Subcutaneous abdominal adipose tissue (tissue), 5 donors: ENCODE data around the gene DNER.
"Not testable (repeated sequence)": the region's sequence is repeated elsewhere in the genome, so short reads cannot be mapped to it uniquely, and the experiment has no call there.

Source experiments
- H3K27ac ChIP-seq: one replicate; pipeline ENCODE4 v1.7.0; 2013; ENCODE audit warnings: low read depth, mild to moderate bottlenecking, inconsistent platforms, low read length, moderate library complexity
- H3K27me3 ChIP-seq, 5 donors: one replicate each; pipeline ENCODE4 v1.7.0; 2013; ENCODE audit warnings: low read length in 5 of 5, inconsistent platforms in 1 of 5; ENCODE audit not compliant: control insufficient read depth in 5 of 5, insufficient read depth in 4 of 5
- H3K36me3 ChIP-seq, 5 donors: one replicate each; pipeline ENCODE4 v1.7.0; 2013; ENCODE audit warnings: low read length in 5 of 5; ENCODE audit not compliant: control insufficient read depth in 5 of 5, insufficient read depth in 5 of 5
- H3K4me1 ChIP-seq, 5 donors: one replicate each; pipeline ENCODE4 v1.7.0; 2013; ENCODE audit warnings: low read length in 5 of 5, mild to moderate bottlenecking in 3 of 5, moderate library complexity in 1 of 5; ENCODE audit not compliant: control insufficient read depth in 5 of 5, insufficient read depth in 5 of 5
- H3K4me3 ChIP-seq, 5 donors: one replicate each; pipeline ENCODE4 v1.7.0; 2013; ENCODE audit warnings: low read length in 5 of 5, low read depth in 1 of 5
- H3K9ac ChIP-seq, 5 donors: one replicate each; pipeline ENCODE4 v1.7.0; 2013; ENCODE audit warnings: low read length in 5 of 5, mild to moderate bottlenecking in 4 of 5, moderate library complexity in 3 of 5
- H3K9me3 ChIP-seq, 5 donors: one replicate each; pipeline ENCODE4 v1.7.0; 2013; ENCODE audit warnings: low read length in 5 of 5; ENCODE audit not compliant: control insufficient read depth in 5 of 5
- donor health status: healthy.
- donor health status: healthy.
- donor health status: healthy.
- donor health status: healthy.
- donor health status: healthy.

DNER gene

DNA sequence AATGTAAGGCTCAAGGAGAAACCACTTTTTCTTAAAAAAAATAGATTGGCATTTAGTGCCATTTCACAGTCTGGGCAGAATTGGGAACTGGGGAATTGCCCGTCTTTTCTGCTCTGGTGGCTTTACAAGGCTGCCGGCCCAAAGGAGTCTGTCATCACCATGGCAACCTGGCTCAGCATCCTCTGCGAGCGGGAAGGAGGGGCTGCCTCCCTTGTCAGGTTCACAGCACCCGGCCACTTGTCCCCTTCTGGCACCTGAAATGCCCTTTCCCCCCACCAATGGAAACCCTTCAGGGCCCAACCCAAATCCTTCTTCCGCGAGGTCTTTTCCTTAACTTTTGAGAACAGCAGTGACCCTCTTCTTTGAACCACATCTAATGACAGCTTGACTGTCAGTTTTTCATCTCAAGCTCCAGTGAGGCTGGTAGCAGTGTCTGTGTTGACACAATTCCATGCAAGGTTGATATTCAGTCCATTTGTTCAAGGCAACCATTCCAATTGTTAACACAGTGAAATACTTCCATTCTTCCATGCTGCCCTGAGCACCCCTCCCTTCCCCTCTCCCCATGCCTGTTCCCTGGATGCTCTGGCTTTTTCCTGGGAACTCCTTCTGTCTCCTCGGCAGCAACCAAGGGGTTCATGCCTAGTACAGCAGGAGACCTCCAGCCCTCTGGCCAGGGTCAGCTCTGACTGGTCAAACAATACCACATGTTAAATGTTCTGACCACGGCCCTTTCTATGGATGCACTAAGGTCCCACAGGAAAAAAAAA, 79.6 kb downstream of the DNER start:
- H3K4me1 ChIP-seq = no peaks in the 10 kb centered on the region
- no peaks in the 10 kb centered on the region for H3K36me3 ChIP-seq
- H3K4me3 ChIP-seq = no peak overlapping the region

DNA sequence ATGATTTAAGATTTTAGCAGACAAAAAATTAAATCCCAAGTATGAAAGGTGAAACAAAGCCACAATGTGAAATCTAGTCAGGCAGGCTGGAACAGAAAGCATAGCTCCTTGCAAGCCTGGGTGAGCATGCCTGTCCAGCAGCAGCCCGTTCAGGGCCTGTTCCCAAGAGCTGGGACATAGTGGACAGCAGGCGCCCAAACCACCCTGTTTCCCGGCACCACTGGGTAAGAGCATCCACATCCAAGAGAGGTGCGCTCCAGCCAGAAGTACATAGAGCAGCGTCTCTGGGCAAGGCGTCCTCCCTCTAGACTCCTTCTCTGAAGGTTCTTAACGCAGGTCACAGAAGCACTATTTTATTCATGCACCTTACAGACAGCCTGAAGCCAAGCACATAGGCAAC, 80.8 kb downstream of the DNER start:
- no peaks in the 10 kb centered on the region for H3K36me3 ChIP-seq
- H3K9me3 ChIP-seq = no peaks in the 10 kb centered on the region
- H3K4me3 ChIP-seq = no peak overlapping the region
- H3K9ac ChIP-seq = no peak overlapping the region
- no peaks in the 10 kb centered on the region for H3K4me1 ChIP-seq
- peaks cover 0 to 8% (median 4%) of the 10 kb centered on the region in 5 donors for H3K27me3 ChIP-seq
- no peak overlapping the region for H3K27ac ChIP-seq

More for the DNA sequence above, 79.6 kb downstream of the DNER start:
- Histone ChIP-seq H3K9ac (no peak overlapping the region), H3K9me3 (no peaks in the 10 kb centered on the region), H3K27ac (no peak overlapping the region), H3K27me3 (peaks cover 0 to 8% (median 4%) of the 10 kb centered on the region in 5 donors)

DNA sequence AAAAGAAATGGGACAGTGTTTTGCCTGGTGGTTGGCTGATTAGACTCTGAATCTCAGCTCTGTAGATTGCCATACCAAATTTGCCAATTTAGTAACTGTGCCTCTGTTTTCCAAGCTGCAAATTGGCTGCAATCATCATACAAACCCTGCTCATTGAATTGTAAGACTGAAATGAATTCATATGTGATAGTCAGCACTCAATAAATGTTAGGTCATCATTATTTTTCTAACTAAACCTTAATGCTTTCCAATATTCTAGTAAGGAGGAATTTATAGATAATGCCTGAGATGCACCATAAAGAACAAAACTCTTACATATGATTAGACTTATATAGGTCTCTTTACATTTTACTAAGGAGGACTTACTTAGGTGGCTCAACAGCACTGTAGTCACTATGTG, 85.3 kb downstream of the DNER start:
- no peak overlapping the region for H3K27ac ChIP-seq
- H3K36me3 ChIP-seq = no peaks in the 10 kb centered on the region
- no peaks in the 10 kb centered on the region for H3K4me1 ChIP-seq
- no peaks in the 10 kb centered on the region for H3K9me3 ChIP-seq
- H3K27me3 ChIP-seq = peaks cover 0 to 5% (median 0%) of the 10 kb centered on the region in 5 donors
- H3K4me3 ChIP-seq = no peak overlapping the region
- H3K9ac ChIP-seq = no peak overlapping the region

DNA sequence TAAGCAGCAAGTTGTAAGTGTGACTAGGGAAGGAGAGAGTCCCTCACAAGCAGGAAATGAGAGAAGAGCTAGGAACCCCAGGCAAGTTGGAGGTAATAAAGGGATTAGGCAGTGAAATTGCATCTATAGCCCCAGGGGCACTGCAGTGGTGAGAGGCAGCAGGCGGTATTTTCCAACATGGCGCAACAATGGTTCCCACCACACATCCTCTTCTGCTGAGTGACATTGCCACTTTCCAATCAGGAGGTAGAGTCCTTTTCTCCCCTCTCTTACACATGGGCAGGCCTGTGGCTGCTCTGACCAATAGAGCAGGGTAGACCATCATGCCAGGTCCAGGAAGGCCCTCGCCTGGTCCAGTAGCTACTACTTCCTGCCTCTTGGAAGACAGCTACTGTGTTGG, 86.6 kb downstream of the DNER start:
- Histone ChIP-seq H3K9ac (no peak overlapping the region), H3K4me1 (no peaks in the 10 kb centered on the region), H3K27me3 (no peaks in the 10 kb centered on the region), H3K36me3 (no peaks in the 10 kb centered on the region), H3K4me3 (no peak overlapping the region), H3K27ac (no peak overlapping the region), H3K9me3 (no peaks in the 10 kb centered on the region)

DNA sequence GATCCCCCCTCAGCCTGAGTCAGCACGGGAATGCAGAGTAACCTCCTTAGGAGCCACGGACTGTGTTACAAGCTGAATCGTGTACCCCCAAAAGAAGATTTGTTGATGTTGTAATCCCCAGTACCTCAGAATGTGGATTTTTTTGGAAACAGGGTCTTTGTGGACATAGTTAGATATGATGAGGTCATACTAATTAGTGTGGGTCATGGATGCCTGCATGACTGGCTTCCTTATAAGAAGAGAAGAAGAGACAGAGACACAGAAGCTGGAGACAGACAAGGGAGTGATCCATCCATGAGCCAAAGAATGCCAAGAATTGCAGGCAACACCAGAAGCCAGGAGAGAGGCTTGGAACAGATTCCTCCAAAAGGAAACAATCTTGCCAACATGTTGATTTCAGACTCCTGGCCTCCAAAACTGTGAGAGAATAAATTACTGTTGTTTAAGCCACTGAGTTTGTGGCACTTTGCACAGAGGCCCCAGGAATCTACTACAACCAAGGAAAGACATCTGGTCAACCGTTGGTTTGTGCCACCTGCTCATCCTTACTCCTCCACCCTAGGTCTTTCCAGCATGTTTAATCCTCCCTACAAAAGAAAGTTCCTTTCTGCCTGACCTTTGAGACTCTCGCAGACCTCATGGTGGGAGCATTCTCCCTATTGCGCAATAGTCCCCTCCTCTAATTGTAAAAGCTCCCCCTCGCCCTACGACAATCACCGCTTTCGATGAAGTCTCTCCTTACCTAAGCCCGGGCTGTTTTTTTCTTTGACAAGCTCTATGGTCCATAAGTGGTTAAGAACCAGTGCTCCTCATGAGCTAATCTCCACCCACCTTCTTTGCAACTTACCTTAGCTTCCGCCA, 91.6 kb downstream of the DNER start:
- Histone ChIP-seq H3K27ac (no peak overlapping the region), H3K4me1 (no peaks in the 10 kb centered on the region), H3K9ac (no peak overlapping the region), H3K9me3 (no peaks in the 10 kb centered on the region), H3K4me3 (no peak overlapping the region), H3K36me3 (no peaks in the 10 kb centered on the region), H3K27me3 (no peaks in the 10 kb centered on the region)

DNA sequence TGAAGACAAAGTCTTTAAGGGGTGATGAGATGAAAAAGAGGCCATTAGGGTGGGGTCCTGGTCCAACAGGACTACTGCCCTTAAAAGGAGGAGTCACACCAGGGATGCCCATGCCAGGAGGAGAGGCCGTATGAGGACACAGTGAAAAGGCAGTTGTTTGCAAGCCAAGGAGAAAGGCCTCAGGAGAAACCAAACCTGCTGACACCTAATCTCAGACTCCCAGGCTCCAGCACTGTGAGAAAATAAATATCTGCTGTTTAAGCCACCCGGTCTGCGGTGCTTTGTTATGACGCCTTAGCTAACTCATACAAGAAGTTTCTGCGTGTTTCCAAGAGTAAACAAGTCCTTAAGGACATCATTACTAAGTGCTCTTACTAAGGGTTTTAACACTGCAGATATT, 93.6 kb downstream of the DNER start:
- H3K36me3 ChIP-seq = no peaks in the 10 kb centered on the region
- no peak overlapping the region for H3K4me3 ChIP-seq
- H3K9me3 ChIP-seq = no peaks in the 10 kb centered on the region
- H3K27ac ChIP-seq = no peak overlapping the region
- no peaks in the 10 kb centered on the region for H3K27me3 ChIP-seq
- no peak overlapping the region for H3K9ac ChIP-seq
- no peaks in the 10 kb centered on the region for H3K4me1 ChIP-seq

DNA sequence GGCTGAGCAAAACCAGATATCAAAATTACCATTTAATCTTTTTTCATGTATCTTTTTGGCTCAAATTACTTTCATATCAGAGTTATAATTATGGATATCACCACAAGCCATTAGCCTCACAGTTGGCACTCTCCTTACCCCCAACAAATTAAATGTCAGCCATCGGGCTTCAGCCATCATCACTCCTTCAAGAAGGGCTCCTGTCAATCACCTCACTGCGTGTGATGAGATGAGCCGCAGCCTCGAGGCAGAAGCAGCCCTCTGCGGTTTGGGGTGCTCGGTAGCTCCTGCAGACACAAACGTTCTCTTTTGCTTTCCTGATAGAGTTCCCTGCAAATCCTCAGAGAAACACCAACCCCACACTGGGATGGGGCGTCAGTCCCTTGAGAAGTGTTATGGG, 94.1 kb downstream of the DNER start:
- Histone ChIP-seq H3K27ac (no peak overlapping the region), H3K9ac (no peak overlapping the region), H3K4me3 (no peak overlapping the region), H3K36me3 (no peaks in the 10 kb centered on the region), H3K27me3 (no peaks in the 10 kb centered on the region), H3K4me1 (no peaks in the 10 kb centered on the region), H3K9me3 (no peaks in the 10 kb centered on the region)

DNA sequence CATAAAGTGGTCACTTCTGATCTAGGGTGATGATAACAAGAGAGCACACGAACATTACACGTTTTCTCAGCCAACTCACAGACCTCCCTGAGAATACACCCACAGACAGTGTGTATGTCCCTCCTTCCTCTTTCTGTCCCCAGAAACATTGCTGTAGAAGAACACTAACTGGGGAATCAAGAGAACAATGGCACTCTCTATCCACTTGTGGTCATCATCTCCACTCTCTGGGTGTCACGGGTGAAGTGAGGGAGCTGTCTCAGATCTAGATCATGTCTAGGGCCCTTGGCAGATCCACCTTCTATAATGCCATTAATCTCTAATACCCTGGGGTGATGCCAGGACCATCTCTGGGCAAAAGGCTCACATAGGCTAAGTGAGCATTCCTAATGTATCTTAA, 97.9 kb downstream of the DNER start:
- no peaks in the 10 kb centered on the region for H3K9me3 ChIP-seq
- no peak overlapping the region for H3K9ac ChIP-seq
- no peak overlapping the region for H3K4me3 ChIP-seq
- H3K27me3 ChIP-seq = no peaks in the 10 kb centered on the region
- H3K4me1 ChIP-seq = no peaks in the 10 kb centered on the region
- no peaks in the 10 kb centered on the region for H3K36me3 ChIP-seq
- no peak overlapping the region for H3K27ac ChIP-seq

DNA sequence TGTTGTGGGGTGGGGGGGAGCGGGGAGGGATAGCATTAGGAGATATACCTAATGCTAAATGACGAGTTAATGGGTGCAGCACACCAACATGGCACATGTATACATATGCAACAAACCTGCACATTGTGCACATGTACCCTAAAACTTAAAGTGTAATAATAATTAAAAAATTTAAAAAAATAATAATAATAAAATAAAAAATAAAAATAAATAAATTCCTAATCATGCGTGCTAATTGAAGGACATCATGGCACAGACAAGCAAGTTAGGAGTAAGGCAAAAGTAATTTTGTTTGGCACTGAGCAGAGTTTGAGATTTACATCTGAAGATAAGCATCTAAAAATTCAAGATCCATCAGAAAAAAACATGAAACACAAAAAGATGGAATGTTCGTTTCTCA, 100.3 kb downstream of the DNER start:
- H3K27me3 ChIP-seq, H3K36me3 ChIP-seq, H3K27ac ChIP-seq, H3K9ac ChIP-seq, H3K9me3 ChIP-seq, H3K4me3 ChIP-seq, H3K4me1 ChIP-seq: not testable (repeated sequence)

DNA sequence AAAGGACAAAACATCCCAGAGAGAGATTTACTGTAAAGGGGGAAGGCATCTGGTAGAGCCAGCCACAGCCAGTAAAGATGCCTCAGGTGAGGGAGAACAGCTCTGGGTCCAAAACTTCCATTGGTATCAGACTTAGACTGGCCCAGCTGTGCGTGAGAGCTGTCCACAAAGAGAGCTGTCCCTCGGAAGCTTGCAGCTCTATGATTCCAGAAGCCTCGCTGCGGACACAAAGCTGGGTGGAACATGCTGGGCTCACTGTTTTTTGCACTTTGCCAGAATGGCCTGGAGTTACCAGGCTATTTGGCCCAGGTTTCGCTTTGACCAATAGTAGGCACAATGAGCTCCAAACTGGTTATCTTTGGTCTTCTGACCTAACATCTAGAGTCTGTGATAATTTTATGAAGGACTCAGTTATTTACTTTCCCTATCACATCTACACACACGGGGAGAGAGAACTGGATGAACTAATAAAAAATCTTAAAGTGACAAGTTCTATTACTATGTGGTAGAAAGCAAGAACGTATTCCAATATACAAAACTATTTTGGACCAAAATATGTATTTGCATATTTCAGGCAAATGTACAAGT, 101.9 kb downstream of the DNER start:
- Histone ChIP-seq H3K9me3 (no peaks in the 10 kb centered on the region), H3K36me3 (no peaks in the 10 kb centered on the region), H3K4me1 (no peaks in the 10 kb centered on the region), H3K9ac (no peak overlapping the region), H3K4me3 (no peak overlapping the region), H3K27me3 (no peaks in the 10 kb centered on the region), H3K27ac (no peak overlapping the region)
